Stomach (tissue), 9 donors: ENCODE results near the gene CFAP221. TPM values are rescaled to one million over a fixed set of nuclear protein-coding genes. Genes with fewer than 3 reads are reported as not detected.

ENCODE experiments used
- DNase-seq, 2 donors: peaks; one replicate each; pipeline versions ENCODE4 v3.0.0 to v3.0.0-alpha.2; 2013 to 2019
- H3K27ac ChIP-seq, 5 donors: fragments of 200-600 bp in 4 of 5; sonication (generic) in 4 of 5; one replicate each; pipeline ENCODE4 v1.5.1; 2013 to 2019; ENCODE audit warnings: mild to moderate bottlenecking in 1 of 5, moderate library complexity in 1 of 5
- H3K27me3 ChIP-seq, 3 donors: fragments of 200-600 bp; sonication (generic); one replicate each; pipeline ENCODE4 v1.5.1; 2017 to 2019; ENCODE audit warnings: mixed run types in 1 of 3
- H3K36me3 ChIP-seq, 4 donors: fragments of 200-600 bp; sonication (generic); 1 replicate in 3 of 4; 2 replicates in 1 of 4; pipeline ENCODE4 v1.5.1; 2016 to 2019
- H3K4me1 ChIP-seq, 4 donors: fragments of 200-600 bp; sonication (generic); one replicate each; pipeline ENCODE4 v1.5.1; 2016 to 2019
- H3K4me3 ChIP-seq, 4 donors: fragments of 200-600 bp; sonication (generic) in 3 of 4; one replicate each; pipeline ENCODE4 v1.5.1; 2016 to 2019; ENCODE audit warnings: mild to moderate bottlenecking in 1 of 4
- H3K9me3 ChIP-seq, 4 donors: fragments of 200-600 bp; sonication (generic); one replicate each; pipeline ENCODE4 v1.5.1; 2016 to 2019
- CTCF ChIP-seq, 7 experiments: fragments of 450-650 bp in 4 of 7; fragments of 200-600 bp in 3 of 7; sonication (generic) in 3 of 7; IDR thresholded peaks; one replicate each; pipeline ENCODE4 v1.5.1; 2016 to 2019; ENCODE audit warnings: antibody characterized with exemption in 7 of 7, control low read depth in 2 of 7, mild to moderate bottlenecking in 1 of 7
- EP300 ChIP-seq: sonication (generic); formaldehyde crosslinking; IDR thresholded peaks from one replicate; pipeline ENCODE4 v1.6.1; 2017; ENCODE audit warnings: antibody characterized with exemption
- POLR2A ChIP-seq, 4 donors: fragments of 450-650 bp; IDR thresholded peaks; one replicate each; pipeline ENCODE4 v1.6.1; 2016; ENCODE audit warnings: antibody characterized with exemption in 4 of 4, control low read depth in 2 of 4, mild to moderate bottlenecking in 1 of 4, moderate library complexity in 1 of 4
- POLR2AphosphoS5 ChIP-seq, 3 donors: sonication (generic); formaldehyde crosslinking; IDR thresholded peaks; one replicate each; pipeline ENCODE4 v1.6.1; 2016; ENCODE audit warnings: antibody characterized with exemption in 3 of 3
- WGBS, 5 donors: extraction: QIAGEN DNeasy Blood & Tissue Kit in 3 of 5; methylation state at CpG; one replicate each; pipeline versions ENCODE4 v1.1.5 to v1.1.7; 2013 to 2018; 5-methylcytosine and 5-hydroxymethylcytosine counted together
- intact Hi-C: fragments of 100-400 bp; cut with DNase I; formaldehyde crosslinking; loops from one replicate; pipeline ENCODE4 v1.15.1; 2023; ENCODE audit warnings: low total_unique reads
- polyA plus RNA-seq, 3 donors: library from polyadenylated mRNA; stranded (reverse); fragments of 200-250 nt; gene quantifications; one replicate each; pipeline ENCODE4 v1.2.3, GENCODE V29; 2013
- total RNA-seq, 5 donors: library from RNA; depleted of rRNA; stranded (reverse); fragments of >200 nt; gene quantifications; one replicate each; pipeline versions ENCODE4 v1.1.0 to v1.2.3, GENCODE V29; 2014 to 2016
- donor health status: healthy with polysubstance abuse.
- donor health status: Bipolar disorder and iron deficiency.
- donor health status: healthy.

The CFAP221 gene
- total and polyA plus RNA-seq, 8 donors: 0.31 to 15.1 (median 1.1) TPM; not detected in 2

- intact Hi-C loops: no loop called here
Measured at GRCh38 chr2:119590873-119591272, 46.6 kb downstream of the CFAP221 start.

GRCh38 chr2:119591523-119591922, 47.3 kb downstream of the CFAP221 start:
- Histone ChIP-seq H3K27me3 (no peaks in the 10 kb centered on the region), H3K4me3 (no peak overlapping the region), H3K27ac (no peak overlapping the region), H3K36me3 (no peaks in the 10 kb centered on the region), H3K9me3 (no peaks in the 10 kb centered on the region), H3K4me1 (no peaks in the 10 kb centered on the region)
- TF ChIP-seq POLR2A (IDR thresholded peaks at IDR 0.05): no peak
- intact Hi-C loops: no loop called here
- WGBS, 5 donors: 81 to 95% (median 86%) methylated on average over 3 of the region's 3 CpGs
- DNase-seq: no peak

More at GRCh38 chr2:119590873-119591272, 46.6 kb downstream of the CFAP221 start:
- H3K27me3 ChIP-seq: no peaks in the 10 kb centered on the region
- no peak for TF ChIP-seq EP300
- TF ChIP-seq CTCF (IDR thresholded peaks at IDR 0.05): no peak
- no peak for TF ChIP-seq POLR2A (IDR thresholded peaks at IDR 0.05)
- no peak for TF ChIP-seq POLR2AphosphoS5 (IDR thresholded peaks at IDR 0.05)
- no peak for DNase-seq
- H3K4me1 ChIP-seq: no peaks in the 10 kb centered on the region
- no peak overlapping the region for H3K4me3 ChIP-seq
- no peaks in the 10 kb centered on the region for H3K9me3 ChIP-seq
- no peak overlapping the region for H3K27ac ChIP-seq
- 50 to 67% (median 66%) methylated on average over 3 of the region's 3 CpGs for WGBS, 5 donors
- no peaks in the 10 kb centered on the region for H3K36me3 ChIP-seq

- intact Hi-C loops: no loop called here
- peaks cover 0 to 4% (median 0%) of the 10 kb centered on the region in 4 donors for H3K4me1 ChIP-seq
- no peak overlapping the region for H3K27ac ChIP-seq
- H3K4me3 ChIP-seq: no peak overlapping the region
- no peaks in the 10 kb centered on the region for H3K9me3 ChIP-seq
- WGBS, 5 donors: 59 to 73% (median 73%) methylated on average over 5 of the region's 5 CpGs
- no peaks in the 10 kb centered on the region for H3K36me3 ChIP-seq
- DNase-seq: no peak
- H3K27me3 ChIP-seq: no peaks in the 10 kb centered on the region
- TF ChIP-seq CTCF (IDR thresholded peaks at IDR 0.05) (peak in 1 of 7 experiments; percentile 38), POLR2AphosphoS5 (IDR thresholded peaks at IDR 0.05) (no peak), POLR2A (IDR thresholded peaks at IDR 0.05) (no peak), EP300 (no peak)
Measured at GRCh38 chr2:119592436-119592835, 48.2 kb downstream of the CFAP221 start.

- no peaks in the 10 kb centered on the region for H3K36me3 ChIP-seq
- H3K4me1 ChIP-seq: peaks cover 0 to 28% (median 13%) of the 10 kb centered on the region in 4 donors
- H3K9me3 ChIP-seq: no peaks in the 10 kb centered on the region
- intact Hi-C loops: no loop called here
- WGBS, 5 donors: 86 to 93% (median 90%) methylated on average over 6 of the region's 6 CpGs
- peak overlapping the region in 1 of 5 donors; percentile 68 for H3K27ac ChIP-seq
- no peak overlapping the region for H3K4me3 ChIP-seq
- no peaks in the 10 kb centered on the region for H3K27me3 ChIP-seq
- no peak for TF ChIP-seq EP300
- TF ChIP-seq CTCF (IDR thresholded peaks at IDR 0.05): no peak
- no peak for TF ChIP-seq POLR2A (IDR thresholded peaks at IDR 0.05)
- TF ChIP-seq POLR2AphosphoS5 (IDR thresholded peaks at IDR 0.05): no peak
- no peak for DNase-seq
Measured at GRCh38 chr2:119596638-119597037, 52.4 kb downstream of the CFAP221 start.

- no peaks in the 10 kb centered on the region for H3K36me3 ChIP-seq
- H3K4me3 ChIP-seq: no peak overlapping the region
- WGBS, 5 donors: 23 to 41% (median 30%) methylated on average over 5 of the region's 5 CpGs
- TF ChIP-seq POLR2AphosphoS5 (IDR thresholded peaks at IDR 0.05): peak; percentile 29 to 83 (median 50)
- TF ChIP-seq EP300: no peak
- TF ChIP-seq CTCF (IDR thresholded peaks at IDR 0.05): no peak
- TF ChIP-seq POLR2A (IDR thresholded peaks at IDR 0.05): no peak
- peaks cover 0 to 28% (median 13%) of the 10 kb centered on the region in 4 donors for H3K4me1 ChIP-seq
- intact Hi-C loops: no loop called here
- H3K27me3 ChIP-seq: no peaks in the 10 kb centered on the region
- peak overlapping the region; percentile 34 to 68 (median 49) for H3K27ac ChIP-seq
- DNase-seq: peak; percentile 61 to 88
- no peaks in the 10 kb centered on the region for H3K9me3 ChIP-seq
Measured at GRCh38 chr2:119598596-119599263, 54.5 kb downstream of the CFAP221 start.
